Measurements from ENCODE around the gene IL1RN.

The IL1RN gene

GRCh38 chr2:113175042-113175628, 47.7 kb downstream of the IL1RN start:
- no peak for DNase-seq

- peak in 1 of 2 experiments; percentile 43 for DNase-seq
These were observed 48.6 kb downstream of the IL1RN start for GRCh38 chr2:113175736-113176695.

- no peak for DNase-seq
These were observed 49.4 kb downstream of the IL1RN start for GRCh38 chr2:113176696-113177355.

GRCh38 chr2:113178069-113178746, 50.8 kb downstream of the IL1RN start:
- DNase-seq = no peak

GRCh38 chr2:113178891-113179290, 51.5 kb downstream of the IL1RN start:
- DNase-seq = no peak

- DNase-seq = no peak
These were observed 52.1 kb downstream of the IL1RN start for GRCh38 chr2:113179446-113180045.

GRCh38 chr2:113180131-113180946, 52.9 kb downstream of the IL1RN start:
- DNase-seq = no peak

GRCh38 chr2:113181258-113182051, 54.1 kb downstream of the IL1RN start:
- DNase-seq = peak; percentile 26 to 50

- no peak for DNase-seq
These were observed 55.3 kb downstream of the IL1RN start for GRCh38 chr2:113182471-113183260.

- no peak for DNase-seq
These were observed 55.9 kb downstream of the IL1RN start for GRCh38 chr2:113183264-113183663.

All from NCI-H524 (cell line).